ENCODE results near the gene LDLRAD4.
A peak's percentile ranks its signal among the peaks of the same experiment; 100 is the strongest.

Gene LDLRAD4

GRCh38 chr18:13641551-13642439 lies 423.2 kb downstream of the LDLRAD4 start:
- TF ChIP-seq EZH2 (IDR thresholded peaks at IDR 0.05; ENCODE audit: borderline replicate concordance, low read depth, low read length, severe bottlenecking) (no peak), CTCF (IDR thresholded peaks at IDR 0.05; ENCODE audit: borderline replicate concordance, extremely low read depth, low read length, poor library complexity, severe bottlenecking) (no peak)
- no peak overlapping the region for H3K9ac ChIP-seq (ENCODE audit: low read depth, low read length)
- DNase-seq (no peak), ATAC-seq (ENCODE audit: insufficient read depth, low read depth) (peak; percentile 33; the same call in 1 of the 3 replicates)
- H3K4me2 ChIP-seq (ENCODE audit: insufficient read depth, low read length), result no peak overlapping the region
- no peak overlapping the region for H3K4me3 ChIP-seq (ENCODE audit: low read depth in 1 of 2, low read length in 2 of 2)
- no peaks in the 10 kb centered on the region for H3K9me3 ChIP-seq (ENCODE audit: insufficient read depth, low read length, severe bottlenecking)
- H3K4me1 ChIP-seq (ENCODE audit: insufficient read depth, low read length), result no peaks in the 10 kb centered on the region
- peaks cover 82% of the 10 kb centered on the region for H3K36me3 ChIP-seq (ENCODE audit: insufficient read depth, low read length)
- no peaks in the 10 kb centered on the region for H3K27me3 ChIP-seq (ENCODE audit: insufficient read depth, low read length, poor library complexity)
- H3K79me2 ChIP-seq (ENCODE audit: insufficient read depth, low read length), result peaks cover 60% of the 10 kb centered on the region
- no peak overlapping the region for H2AFZ ChIP-seq (ENCODE audit: low read depth, low read length)
- H4K20me1 ChIP-seq (ENCODE audit: insufficient read depth, low read length), result peaks cover 73% of the 10 kb centered on the region
- H3K27ac ChIP-seq (ENCODE audit: low read length), result no peak overlapping the region

GRCh38 chr18:13642440-13642827 lies 423.9 kb downstream of the LDLRAD4 start:
- H3K4me3 ChIP-seq (ENCODE audit: low read depth in 1 of 2, low read length in 2 of 2), result no peak overlapping the region

GRCh38 chr18:13643261-13643751 lies 424.7 kb downstream of the LDLRAD4 start:
- H4K20me1 ChIP-seq (ENCODE audit: insufficient read depth, low read length), result peaks cover 72% of the 10 kb centered on the region
- TF ChIP-seq CTCF (IDR thresholded peaks at IDR 0.05; ENCODE audit: borderline replicate concordance, extremely low read depth, low read length, poor library complexity, severe bottlenecking) (no peak), EZH2 (IDR thresholded peaks at IDR 0.05; ENCODE audit: borderline replicate concordance, low read depth, low read length, severe bottlenecking) (no peak)
- no peak for DNase-seq
- peaks cover 85% of the 10 kb centered on the region for H3K36me3 ChIP-seq (ENCODE audit: insufficient read depth, low read length)
- no peaks in the 10 kb centered on the region for H3K9me3 ChIP-seq (ENCODE audit: insufficient read depth, low read length, severe bottlenecking)
- ATAC-seq (ENCODE audit: insufficient read depth, low read depth), result no peak
- H3K4me1 ChIP-seq (ENCODE audit: insufficient read depth, low read length), result no peaks in the 10 kb centered on the region
- H3K4me2 ChIP-seq (ENCODE audit: insufficient read depth, low read length), result no peak overlapping the region
- H3K9ac ChIP-seq (ENCODE audit: low read depth, low read length), result no peak overlapping the region
- H3K27me3 ChIP-seq (ENCODE audit: insufficient read depth, low read length, poor library complexity), result no peaks in the 10 kb centered on the region
- H3K27ac ChIP-seq (ENCODE audit: low read length), result no peak overlapping the region
- no peak overlapping the region for H3K4me3 ChIP-seq (ENCODE audit: low read depth in 1 of 2, low read length in 2 of 2)
- H3K79me2 ChIP-seq (ENCODE audit: insufficient read depth, low read length), result peaks cover 47% of the 10 kb centered on the region
- H2AFZ ChIP-seq (ENCODE audit: low read depth, low read length), result no peak overlapping the region

More at GRCh38 chr18:13642440-13642827, 423.9 kb downstream of the LDLRAD4 start:
- no peak for ATAC-seq (ENCODE audit: insufficient read depth, low read depth)
- peaks cover 82% of the 10 kb centered on the region for H3K36me3 ChIP-seq (ENCODE audit: insufficient read depth, low read length)
- no peaks in the 10 kb centered on the region for H3K9me3 ChIP-seq (ENCODE audit: insufficient read depth, low read length, severe bottlenecking)
- H3K4me1 ChIP-seq (ENCODE audit: insufficient read depth, low read length), result no peaks in the 10 kb centered on the region
- TF ChIP-seq CTCF (IDR thresholded peaks at IDR 0.05; ENCODE audit: borderline replicate concordance, extremely low read depth, low read length, poor library complexity, severe bottlenecking), result no peak
- TF ChIP-seq EZH2 (IDR thresholded peaks at IDR 0.05; ENCODE audit: borderline replicate concordance, low read depth, low read length, severe bottlenecking), result no peak
- no peaks in the 10 kb centered on the region for H3K27me3 ChIP-seq (ENCODE audit: insufficient read depth, low read length, poor library complexity)
- no peak overlapping the region for H3K27ac ChIP-seq (ENCODE audit: low read length)
- no peak overlapping the region for H2AFZ ChIP-seq (ENCODE audit: low read depth, low read length)
- no peak overlapping the region for H3K4me2 ChIP-seq (ENCODE audit: insufficient read depth, low read length)
- H3K9ac ChIP-seq (ENCODE audit: low read depth, low read length), result no peak overlapping the region
- peaks cover 72% of the 10 kb centered on the region for H4K20me1 ChIP-seq (ENCODE audit: insufficient read depth, low read length)
- DNase-seq, result no peak
- H3K79me2 ChIP-seq (ENCODE audit: insufficient read depth, low read length), result peaks cover 54% of the 10 kb centered on the region

All from DND-41 (cell line).